Activated CD4-positive, alpha-beta T cell treated with anti-CD3 and anti-CD28 coated beads, Interleukin-2, amount 50 U/mL, for 16 hours (primary cell): Measurements from ENCODE around the gene FAM81A.
"Not testable (repeated sequence)": the region's sequence is repeated elsewhere in the genome, so short reads cannot be mapped to it uniquely, and the experiment has no call there.

ENCODE experiments used
- DNase-seq: peaks from one replicate; pipeline ENCODE4 v3.0.0-alpha.2; 2020

FAM81A gene

DNA sequence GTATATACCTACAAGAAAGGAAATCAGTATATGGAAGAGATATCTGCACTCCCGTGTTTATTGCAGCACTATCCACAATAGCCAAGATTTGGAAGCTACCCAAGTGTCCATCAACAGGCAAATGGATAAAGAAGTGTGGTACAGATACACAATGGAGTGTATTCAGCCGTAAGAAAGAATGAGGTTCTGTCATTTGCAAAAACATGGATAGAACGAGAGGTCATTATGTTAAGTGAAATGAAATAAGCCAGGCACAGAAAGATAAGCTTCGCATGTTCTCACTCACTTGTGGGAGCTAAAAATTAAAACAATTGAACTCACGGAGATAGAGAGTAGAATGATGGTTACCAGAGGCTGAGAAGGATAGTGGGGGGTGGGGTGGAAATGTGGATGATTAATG is 53.1 kb downstream of the FAM81A start:
- no peak for DNase-seq

DNA sequence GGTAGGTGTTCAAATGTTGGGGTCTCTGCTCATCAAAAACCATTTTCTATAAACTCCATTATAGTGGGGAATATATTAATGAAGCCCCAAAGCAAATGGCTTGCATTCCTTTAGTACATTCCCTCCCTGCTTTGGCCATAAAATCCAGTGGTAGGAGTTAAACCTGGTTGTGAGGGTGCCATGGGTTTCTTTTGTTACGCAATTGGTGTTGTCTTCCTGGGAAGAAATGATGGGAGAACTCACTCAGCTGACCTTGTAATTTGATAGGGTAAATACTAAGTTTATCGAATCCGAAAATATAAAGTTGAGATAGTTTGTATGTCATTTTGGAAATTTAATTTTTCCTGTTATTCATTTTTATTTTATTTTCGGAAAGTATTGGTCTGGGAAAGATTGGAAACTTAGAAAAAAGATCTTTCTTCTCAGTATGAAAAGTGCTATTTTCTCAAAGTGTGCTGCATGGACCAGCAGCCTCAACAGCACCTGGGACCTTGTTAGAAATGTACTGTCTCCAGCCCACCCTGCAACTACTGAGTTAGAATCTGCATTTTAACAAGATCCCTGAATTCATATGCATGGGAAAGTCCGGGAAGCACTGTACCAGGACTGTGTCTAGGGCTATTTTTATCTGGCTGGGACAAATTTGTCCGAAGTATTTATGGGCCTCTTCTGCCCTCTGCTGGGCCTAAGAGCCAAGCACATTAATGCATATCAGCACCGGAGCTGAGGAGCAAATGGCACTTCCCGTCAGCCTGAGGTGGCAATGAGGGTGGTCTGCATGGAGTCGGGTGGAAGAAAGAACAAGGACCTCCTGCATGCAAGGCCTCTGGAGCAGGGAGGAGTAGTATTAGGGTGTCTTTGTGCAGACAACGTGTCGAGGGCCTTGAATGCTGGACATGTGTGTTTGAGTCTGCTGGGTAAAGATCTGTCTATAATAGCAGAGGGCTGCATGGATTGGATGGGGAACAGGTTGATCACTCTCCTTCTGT is 54.7 kb downstream of the FAM81A start:
- peak; percentile 52 for DNase-seq

DNA sequence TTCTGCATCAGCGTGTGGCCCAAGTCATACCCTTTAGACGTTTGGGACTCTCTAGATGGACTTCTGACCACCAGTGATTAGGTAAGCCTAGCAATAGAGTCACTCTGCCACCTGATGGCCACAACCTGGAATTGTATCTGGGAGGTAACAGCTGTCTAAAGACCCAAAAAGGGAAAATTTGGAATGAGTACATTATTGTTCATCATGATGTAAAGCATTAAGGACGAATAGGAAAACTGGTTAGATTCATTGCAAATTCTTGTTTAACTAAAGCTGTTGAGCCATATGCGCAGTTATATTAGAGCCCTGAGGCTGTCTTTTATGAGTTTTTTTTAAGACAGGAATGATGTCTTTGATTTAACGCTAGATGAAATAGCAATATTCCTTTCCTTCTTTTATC is 63.6 kb downstream of the FAM81A start:
- DNase-seq: peak; percentile 20

DNA sequence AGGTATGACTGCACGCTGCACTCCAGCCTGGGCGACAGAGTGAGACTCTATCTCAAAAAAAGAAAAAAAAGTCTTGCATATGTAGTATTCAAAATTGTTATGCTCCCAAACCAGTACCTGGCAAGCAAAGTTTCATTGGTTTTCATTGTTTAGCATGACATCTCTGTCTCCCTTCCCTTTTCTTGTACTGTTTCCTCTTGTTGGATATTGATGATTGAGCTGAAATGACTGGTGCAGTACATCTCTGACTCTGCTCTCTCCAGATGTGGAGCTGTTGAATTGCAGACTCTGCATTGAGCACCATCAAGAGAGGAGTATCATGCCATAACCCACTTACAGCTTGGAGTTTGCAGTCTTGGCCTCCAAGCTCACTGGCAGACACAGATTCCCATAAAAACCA is 77.2 kb downstream of the FAM81A start:
- no peak for DNase-seq

DNA sequence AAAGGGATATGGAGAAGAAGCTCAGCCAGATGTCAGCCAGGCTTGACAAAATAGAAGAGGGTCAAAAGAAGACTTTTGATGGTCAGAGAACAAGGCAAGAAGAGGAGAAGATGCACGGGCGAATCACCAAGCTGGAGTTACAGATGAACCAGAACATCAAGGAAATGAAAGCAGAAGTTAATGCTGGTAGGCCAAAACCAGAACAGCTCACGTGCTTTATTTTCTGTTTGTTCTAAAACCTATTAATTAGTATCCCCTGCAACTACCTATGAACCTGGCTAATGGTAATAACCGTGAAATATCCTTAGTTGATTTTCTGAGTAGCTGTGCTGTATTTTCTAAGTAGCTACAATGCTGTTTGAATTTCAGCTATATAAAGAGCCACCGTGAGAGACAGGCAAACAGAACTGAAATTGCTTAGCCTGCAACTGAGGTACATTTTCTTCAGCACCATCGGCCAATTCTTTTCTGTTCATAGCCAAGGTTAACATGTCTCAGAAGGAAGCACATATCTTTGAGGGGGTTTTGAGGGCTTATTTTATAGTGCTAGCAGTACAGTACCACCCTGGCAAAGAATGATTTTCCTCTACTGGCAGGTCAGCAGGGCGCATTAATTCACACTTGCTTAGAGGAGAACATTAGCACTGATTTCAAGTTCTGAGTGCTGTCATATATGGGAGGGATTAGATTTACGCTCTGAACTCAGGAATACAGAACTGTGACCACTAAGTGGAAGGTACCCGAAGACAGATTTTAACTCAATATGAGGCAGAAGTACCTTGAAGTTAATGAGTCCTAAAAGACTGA is 78.9 kb downstream of the FAM81A start:
- DNase-seq: no peak

DNA sequence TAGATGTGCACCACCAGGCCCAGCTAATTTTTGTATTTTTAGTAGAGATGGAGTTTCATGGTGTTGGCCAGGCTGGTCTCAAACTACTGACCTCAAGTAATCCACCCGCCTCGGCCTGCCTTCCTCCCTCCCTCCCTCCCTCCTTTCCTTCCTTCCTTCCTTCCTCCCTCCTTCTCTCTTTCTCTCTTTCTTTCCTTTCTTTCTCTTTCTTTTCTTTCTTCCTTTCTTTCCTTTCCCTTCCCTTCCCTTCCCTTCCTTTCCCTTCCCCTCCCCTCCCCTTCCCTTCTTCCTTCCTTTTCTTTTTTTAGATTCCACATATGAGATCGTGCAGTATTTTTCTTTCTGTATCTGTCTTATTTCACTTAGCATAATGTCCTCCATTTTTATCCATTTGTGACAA is 81.3 kb downstream of the FAM81A start:
- no peak for DNase-seq

DNA sequence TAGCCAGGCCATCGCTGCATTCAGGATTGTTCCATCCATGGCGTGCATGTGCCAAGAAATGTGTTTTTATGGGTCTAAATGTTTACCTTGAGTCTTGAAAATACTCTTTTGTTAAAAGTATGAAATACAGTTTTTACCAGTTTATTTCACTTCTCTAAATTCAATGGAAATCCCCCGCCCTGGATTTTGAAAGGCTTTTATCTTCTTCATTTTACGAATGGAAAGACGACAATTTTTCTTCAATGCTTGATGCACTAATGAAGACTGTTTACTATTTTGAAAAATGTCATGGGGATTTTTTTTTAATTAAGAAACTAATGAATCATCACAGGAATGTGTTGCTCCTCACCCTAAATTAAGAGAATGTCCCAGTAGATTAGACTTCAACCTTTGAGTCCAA is 83.5 kb downstream of the FAM81A start:
- no peak for DNase-seq

DNA sequence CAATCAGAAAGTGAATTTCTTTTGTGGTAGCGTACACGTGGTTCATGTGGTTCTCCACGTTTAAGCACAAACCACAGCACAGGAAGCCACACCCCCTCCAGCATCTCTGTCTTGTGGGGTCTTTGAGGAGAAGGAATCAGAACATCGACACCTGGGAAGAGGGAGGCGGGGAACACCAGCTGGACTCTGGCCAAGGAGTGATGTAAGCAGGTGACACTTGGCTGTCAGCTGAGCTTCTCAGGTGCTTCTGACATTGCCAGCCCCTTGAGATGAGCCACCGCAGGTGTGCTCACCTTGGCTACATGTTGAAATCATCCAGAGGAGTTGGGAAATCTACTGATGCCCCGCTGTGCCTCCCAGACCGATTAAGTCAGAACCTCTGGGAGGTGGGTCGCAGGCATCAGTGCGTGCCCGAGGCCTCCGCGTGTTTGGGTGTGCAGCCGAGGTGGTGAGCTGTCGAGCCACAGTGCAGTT is 85.0 kb downstream of the FAM81A start:
- DNase-seq: no peak

DNA sequence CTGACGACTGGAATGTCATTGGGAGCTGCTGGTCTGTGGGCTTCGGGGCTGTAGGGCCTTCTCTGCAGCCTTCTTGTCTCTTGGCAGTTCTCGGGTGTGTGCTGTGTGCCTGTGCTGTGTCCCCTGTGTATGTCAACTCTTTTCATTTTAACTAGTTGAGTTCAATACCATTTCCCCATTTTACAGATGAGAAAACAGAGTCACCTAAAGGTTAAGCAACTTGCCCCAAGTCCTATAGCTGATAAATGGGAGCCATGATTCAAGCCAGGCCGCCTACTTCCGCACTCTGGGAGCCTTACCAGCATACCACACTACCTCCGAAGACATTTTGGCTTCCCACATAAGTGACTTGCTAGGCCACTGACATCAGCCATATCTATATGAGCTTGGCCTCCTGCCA is 85.7 kb downstream of the FAM81A start:
- no peak for DNase-seq

DNA sequence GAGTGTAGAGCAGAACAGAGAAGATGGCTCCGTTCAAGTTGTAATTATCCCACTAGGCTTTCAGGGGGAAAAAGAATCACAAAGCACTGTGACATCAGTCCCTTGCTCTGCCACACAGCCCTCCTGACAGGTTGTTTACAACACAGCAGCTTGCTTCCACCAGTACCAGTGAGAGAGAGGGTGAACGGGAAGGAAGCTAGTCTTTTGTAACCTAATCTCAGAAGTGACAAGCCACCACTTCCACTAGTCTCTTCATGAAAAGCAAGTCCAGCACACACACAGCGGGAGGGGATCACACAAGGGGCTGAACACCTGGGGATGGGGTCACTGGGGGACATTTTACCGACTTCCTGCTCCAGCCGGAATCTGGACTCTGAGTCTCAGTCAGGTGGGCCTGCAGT is 86.3 kb downstream of the FAM81A start:
- no peak for DNase-seq

DNA sequence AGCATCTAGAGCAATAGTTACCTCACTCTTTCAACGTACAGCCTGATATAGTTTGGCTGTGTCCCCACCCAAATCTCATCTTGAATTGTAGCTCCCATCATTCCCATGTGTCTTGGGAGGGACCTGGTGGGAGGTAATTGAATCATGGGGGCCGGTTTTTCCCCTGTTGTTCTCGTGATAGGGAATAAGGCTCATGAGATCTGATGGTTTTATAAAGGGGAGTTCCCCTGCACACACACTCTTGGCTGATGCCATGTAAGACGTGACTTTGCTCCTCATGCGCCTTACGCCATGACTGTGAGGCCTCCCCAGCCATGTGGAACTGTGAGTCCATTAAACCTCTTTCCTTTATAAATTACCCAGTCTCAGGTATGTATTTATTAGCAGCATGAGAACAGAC is 88.5 kb downstream of the FAM81A start:
- DNase-seq: not testable (repeated sequence)

DNA sequence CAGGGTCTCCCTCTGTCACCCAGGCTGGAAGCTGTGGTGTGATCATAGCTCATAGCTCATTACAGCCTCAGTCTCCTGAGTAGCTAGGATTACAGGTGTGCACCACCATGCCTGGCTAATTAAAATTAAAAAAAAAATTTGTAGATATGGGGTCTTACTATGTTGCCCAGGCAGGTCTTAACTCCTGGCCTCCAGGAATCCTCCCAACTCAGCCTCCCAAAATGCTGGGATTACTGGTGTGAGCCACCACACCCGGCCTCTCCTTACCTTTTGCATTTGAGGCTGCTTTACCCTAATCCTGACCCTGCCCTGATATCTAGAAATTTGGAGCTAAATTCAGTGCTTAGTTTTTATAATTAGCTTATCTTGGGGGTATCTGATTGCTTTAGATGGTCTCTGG is 90.4 kb downstream of the FAM81A start:
- no peak for DNase-seq

DNA sequence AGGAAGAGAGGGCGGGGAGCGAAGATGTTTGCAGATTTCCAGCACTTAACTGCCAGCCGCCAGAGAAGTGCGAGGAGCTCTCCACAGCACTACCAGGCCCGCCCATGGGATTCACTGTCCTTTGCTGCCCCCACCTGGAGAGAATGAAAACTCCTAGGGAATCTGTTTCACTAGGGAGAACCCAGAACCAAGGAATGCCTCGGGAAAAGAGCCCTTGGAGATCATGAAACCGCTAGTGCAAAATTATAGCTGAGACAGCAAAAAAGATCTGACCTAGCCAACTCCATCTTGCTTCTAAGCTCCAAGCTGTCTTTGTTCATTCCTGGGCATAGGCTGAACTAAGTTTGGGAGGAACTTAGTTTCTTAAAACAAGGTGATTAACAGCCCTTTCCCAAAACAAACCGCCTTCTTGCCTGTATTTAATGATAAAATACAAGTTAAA is 91.0 kb downstream of the FAM81A start:
- DNase-seq: peak; percentile 74

DNA sequence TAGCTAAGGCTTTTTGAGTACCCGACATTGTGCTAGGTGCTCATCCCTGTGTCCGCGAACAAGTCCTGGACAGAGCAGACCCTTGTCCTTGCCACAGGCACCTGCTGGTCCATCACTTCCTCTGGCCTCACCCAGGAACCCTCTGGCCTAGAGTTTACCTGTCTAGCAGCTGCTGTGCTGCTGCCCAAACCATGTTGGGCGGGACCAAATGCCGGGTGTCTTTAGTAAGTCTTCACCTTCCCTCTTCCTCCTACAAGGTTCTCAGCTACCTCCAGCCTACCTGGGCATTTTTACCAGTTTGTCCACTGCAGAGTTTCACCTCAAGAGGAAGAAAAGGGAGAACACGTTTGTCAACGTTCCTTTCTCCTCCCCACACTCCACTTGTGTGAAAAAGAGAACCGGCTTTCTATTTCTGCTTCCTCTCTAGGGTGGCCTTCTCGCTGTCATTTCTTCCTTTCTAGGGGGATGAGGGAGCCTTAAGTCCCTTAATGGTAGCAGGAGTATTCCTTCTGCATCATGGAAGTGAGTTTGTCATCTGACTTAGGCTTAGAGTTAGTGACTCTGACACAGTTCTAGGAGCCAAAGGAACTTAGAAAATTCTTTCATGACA is 93.2 kb downstream of the FAM81A start:
- DNase-seq: no peak

DNA sequence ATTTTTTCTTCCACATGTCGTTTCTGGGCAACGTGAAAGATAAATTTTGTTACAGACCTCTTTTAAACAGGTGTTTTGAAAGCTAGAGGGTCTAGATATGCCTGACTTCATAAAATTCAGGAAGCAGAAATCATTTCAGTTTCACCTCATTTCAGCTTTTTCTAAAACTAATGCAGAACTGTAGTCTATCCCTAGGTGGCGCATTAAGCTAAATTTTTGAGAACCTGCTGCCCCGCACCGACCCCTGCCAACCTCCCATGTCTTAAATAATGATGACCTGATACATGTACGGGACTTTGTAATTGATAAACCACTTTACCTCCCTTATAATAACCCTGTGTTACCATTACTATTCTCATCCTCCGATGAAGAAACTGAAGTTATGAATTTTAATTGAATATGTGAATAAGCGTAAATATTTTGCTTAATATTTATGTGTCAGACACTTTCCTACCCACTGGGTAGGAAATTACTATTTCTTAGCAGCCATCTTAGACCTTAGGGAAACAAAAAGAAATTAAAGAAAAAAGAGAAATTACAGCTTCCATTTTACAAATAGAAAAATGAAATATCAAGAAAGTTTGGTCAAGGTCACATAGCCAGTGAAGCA is 94.9 kb downstream of the FAM81A start:
- DNase-seq: peak; percentile 55

DNA sequence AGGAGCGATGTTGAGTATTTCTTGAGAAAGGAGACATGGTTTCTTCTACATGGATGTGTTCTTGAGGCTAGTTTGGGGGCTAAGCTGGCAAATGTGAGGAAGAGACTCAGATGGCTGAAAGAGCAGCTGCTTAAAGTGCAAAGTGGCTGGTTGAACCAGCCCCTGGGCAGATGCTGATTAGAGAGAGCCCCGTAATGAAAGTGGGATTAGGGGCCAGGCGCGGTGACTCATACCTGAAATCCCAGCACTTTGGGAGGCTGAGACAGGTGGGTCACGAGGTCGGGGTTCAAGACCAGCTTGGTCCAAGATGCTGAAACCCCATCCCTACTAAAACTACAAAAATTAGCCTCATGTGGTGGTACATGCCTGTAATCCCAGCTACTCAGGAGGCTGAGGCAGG is 98.6 kb downstream of the FAM81A start:
- DNase-seq: no peak

DNA sequence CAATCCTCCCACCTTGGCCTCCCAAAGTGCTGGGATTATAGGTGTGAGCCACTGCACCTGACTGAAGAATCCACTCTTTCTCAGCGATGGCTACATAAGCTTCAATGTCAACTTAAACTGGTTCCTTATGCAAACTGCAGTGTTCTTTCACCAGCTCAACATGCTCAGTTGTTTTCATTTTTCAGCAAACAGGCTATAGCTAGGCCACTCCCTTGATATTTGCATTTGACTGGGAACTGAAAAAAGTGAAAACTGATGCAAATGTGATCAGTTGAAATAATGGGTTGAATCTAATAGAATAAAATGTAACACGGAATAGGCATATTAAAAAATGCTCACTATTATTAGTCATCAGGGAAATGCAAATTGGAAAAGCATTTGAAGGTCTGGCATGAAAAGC is 99.4 kb downstream of the FAM81A start:
- no peak for DNase-seq

DNA sequence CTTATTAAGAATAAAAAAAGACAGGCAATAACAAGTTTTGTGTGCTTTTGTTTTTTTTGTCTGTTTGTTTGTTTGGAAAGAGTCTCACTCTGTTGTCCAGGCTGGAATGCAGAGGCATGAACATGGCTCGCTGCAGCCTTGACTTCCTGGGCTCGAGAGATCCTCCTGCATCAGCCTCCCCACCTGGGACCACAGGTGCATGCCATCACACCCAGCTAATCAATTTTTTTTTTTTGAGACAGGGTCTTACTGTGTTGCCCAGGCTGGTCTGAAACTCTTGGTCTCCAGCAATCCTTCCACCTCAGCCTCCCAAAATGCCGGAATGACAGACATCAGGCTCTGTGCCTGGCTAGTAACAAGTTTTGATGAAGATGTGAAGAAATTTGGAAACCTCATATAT is 100.5 kb downstream of the FAM81A start:
- no peak for DNase-seq

DNA sequence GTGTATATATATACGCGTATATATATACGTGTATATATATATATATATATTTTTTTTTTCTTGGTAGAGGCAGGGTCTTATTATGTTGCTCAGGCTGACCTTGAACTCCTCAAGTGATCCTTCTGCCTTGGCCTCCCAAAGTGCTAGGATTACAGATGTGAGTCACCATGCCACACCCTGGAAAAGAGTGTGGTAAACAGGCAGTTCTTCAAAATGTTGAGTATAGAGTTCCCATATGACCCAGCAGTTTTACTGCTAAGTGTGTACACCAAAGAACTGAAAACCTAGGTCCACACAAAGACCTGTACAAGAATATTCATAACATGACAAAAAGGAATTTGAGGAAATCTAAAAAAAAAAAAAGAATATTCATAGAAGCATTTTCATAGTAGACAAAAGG is 101.8 kb downstream of the FAM81A start:
- DNase-seq: no peak

DNA sequence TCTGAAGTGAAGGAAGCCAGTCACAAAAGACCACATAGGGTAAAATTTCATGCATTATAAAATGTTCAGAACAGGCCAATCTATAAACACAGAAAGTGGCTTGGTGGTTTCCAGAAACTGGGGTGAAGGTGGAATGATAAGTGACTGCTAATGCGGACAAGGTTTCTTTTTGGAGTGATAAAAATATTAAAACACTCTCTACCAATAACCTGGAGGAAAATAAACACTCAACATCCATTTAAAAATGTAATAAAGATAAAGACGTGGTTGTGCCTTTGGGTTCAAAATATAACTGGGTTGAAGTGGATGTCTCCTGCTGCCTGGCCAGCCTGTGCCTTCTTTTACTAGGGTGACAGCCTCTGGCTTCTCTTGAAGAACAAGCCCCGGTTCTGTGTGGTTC is 102.7 kb downstream of the FAM81A start:
- DNase-seq: no peak

DNA sequence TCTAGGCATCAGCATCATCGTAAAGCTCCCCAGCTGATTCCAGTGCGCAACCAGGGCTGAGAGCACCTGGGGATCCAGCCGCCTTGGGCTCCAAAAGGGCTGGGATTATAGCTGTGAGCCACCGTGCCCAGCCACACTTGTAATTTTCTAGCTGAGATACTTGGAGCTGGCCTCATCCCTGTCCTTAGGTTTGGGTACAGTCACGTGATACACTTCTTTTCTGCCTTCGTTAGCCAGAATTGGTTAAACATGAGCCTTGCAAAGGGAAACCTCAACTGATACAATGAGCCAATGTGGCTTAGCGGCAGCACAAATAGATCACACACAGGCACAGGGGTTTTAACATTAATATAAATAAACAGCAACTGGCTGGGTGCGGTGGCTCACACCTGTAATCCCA is 103.8 kb downstream of the FAM81A start:
- no peak for DNase-seq

DNA sequence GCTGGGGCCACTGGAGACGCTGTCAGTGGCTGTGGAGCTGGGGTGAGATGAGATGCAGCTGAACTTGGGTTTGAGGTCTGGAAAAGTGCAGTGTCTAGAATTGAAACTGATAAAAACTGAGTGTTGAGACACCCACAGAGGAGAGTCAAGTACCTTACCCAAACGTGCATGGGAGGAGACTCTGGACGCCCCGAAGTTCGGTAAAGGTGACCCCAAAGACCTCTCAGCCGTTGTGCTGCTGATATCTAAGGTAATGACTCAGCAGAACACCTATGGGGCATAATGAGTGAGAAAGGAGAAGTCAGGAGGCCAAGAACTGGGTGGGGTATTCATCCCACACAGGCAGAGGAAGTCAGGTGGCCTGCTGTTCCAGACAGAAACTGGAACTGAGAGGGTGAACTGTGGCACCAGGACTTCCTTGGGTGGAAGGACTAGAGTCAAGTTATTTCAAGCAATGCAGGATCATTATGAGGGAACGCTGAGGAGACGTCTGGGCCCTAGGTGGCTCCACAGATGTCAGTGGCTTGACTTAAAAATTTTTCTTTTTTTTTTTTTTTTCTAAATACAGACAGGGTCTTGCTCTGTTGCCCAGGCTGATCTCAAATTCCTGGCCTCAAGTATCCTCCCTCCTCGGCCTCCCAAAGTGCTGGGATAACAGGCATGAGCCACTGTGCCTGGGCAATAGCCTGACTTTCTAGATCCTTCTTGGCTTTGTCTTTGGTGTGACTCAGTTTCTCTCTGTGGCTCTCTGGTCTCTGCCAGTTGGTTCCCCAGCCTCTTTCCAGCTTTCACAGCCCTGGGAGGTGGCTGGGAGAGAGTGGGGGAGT is 105.9 kb downstream of the FAM81A start:
- peak; percentile 37 for DNase-seq
